ENCODE results near the gene SCAMP4.
A peak's percentile ranks its signal among the peaks of the same experiment; 100 is the strongest.

The SCAMP4 gene

DNA sequence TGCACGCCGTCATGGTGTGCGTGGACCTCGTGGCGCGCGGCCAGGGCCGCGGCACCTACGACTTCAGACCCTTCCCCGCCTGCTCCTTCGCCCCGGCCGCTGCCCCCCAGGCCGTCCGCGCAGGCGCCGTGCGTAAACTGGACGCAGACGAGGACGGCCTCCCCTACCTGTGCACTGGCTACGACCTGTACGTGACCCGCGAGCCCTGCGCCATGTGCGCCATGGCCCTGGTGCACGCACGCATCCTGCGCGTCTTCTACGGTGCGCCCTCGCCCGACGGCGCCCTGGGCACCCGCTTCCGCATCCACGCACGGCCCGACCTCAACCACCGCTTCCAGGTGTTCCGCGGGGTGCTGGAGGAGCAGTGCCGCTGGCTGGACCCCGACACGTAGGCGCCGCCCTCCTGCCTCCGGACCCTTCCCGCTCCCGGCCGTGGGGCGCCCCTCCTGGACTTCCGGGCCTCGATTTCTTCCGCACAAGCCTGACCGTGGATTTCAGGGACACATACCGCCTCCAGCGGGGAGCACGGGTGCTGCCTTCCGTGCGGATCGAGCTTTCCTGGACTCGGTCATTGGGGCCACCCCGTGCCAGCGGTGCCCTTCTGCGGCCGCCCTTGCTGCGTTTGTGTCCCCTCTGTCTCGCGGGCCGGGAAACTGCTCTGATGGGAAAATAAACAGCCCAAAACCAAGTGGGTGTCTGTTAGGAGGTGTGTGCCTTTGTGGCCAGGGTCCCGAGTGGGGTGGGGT lies 7.7 kb downstream of the SCAMP4 start:
- DNase-seq (ENCODE audit: low spot score): no peak

- no peak for DNase-seq (ENCODE audit: low spot score)
These were observed 8.8 kb downstream of the SCAMP4 start for GRCh38 chr19:1913781-1914577.

GRCh38 chr19:1914826-1915341 lies 9.7 kb downstream of the SCAMP4 start:
- DNase-seq (ENCODE audit: low spot score): no peak

DNA sequence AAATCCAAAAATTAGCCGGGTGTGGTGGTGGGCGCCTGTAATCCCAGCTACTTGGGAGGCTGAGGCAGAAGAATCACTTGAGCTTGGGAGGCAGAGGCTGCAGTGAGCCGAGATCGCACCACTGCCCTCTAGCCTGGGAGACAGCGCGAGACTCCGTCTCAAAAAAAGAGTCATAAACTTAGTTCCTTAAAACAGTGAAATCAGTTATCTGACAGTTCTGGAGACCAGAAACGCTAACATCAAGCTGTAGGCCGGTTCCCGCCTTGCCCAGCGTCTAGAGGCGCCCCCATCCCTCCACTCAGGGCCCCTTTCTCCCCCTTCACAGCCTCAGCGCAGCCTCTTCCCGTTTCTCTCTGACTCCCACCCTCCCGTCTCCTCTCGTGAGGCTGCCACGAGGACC lies 11.9 kb downstream of the SCAMP4 start:
- no peak for DNase-seq (ENCODE audit: low spot score)

DNA sequence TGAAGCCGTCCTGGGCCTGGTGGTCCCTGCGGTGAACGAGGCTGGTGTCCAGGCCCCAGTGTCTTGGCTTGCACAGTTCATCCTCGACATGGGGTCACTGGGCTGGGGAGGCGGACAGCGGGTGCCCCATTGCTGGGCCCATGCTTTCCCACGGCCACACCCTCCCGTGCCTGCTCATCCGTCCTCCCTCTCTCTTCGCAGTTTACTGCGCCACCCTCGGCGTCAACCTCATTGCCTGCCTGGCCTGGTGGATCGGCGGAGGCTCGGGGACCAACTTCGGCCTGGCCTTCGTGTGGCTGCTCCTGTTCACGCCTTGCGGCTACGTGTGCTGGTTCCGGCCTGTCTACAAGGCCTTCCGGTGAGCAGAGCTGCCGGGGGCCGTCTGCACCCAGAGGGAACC lies 12.7 kb downstream of the SCAMP4 start:
- no peak for DNase-seq (ENCODE audit: low spot score)

- no peak for DNase-seq (ENCODE audit: low spot score)
These were observed 13.8 kb downstream of the SCAMP4 start for GRCh38 chr19:1918975-1919374.

GRCh38 chr19:1920644-1921043 lies 15.4 kb downstream of the SCAMP4 start:
- DNase-seq (ENCODE audit: low spot score): no peak

GRCh38 chr19:1921326-1921725 lies 16.1 kb downstream of the SCAMP4 start:
- no peak for DNase-seq (ENCODE audit: low spot score)

DNA sequence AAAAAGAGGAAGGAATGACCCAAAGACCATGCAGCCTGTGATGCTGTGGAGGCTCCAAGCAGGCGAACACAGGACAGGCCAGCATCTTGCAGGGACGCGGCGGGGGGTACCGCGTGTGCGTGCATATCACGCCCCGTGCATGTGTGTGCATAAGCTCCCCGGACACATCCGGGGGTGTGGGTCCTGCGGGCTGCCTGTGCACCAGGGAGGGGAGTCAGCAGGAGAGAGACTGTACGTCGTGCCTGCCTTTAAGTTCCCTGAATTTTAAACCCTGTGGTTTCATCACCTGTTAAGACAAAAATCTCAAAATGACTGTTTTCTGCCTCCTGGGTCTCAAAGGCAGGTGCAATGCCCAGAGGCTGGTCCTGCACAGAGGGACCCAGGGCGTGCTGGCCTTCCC lies 16.6 kb downstream of the SCAMP4 start:
- DNase-seq (ENCODE audit: low spot score): no peak

GRCh38 chr19:1922803-1923202 lies 17.6 kb downstream of the SCAMP4 start:
- no peak for DNase-seq (ENCODE audit: low spot score)

DNA sequence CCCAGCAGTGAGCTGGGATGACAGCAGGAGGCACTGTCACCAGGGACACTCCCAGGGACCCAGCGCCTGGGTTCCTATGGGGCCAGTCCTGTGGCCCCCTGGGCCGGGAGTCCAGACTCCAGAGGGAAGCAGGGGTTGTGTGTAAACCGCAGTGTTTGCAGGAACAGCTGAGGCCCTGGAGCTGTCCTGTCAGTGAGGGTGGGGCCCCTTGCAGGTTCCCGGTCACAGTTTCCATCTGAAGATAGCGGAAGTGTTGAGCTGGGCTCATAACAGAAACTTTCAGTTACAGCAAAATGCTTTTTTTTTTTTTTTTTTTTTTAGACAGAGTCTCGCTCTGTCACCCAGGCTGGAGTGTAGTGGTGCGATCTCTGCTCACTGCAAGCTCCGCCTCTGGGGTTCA lies 18.1 kb downstream of the SCAMP4 start:
- DNase-seq (ENCODE audit: low spot score): no peak

DNA sequence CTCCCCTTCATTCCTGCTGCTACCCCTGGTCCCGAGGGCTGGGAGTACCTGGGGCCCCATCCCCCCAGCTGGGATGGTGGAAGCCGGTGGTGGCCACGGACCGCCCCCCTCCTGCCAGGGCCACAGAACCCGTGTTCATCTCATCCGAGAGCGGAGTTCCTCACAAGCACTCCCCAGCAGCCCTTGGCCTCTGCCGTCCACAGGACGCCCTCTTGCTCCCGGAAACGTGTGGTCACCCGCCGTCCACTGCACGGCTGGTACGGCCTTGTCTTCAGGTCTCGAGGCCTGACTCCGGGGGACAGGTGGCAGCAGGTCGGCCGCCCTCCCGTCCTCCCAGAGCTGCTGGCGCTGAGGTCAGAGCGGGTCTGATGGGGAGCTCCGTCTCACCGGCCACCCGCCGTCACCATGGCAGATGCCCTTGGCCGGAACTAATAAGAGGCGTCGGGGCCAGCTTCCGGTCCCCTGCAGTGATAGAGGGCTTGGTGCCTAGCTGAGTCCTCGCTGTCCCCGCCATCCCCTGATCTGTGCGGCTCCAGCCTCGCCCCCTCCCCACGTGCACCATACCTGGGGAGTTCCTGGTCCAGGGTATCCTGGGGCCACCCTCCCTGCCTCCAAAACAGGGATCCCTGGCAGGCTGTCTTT lies 19.2 kb downstream of the SCAMP4 start:
- DNase-seq (ENCODE audit: low spot score): no peak

DNA sequence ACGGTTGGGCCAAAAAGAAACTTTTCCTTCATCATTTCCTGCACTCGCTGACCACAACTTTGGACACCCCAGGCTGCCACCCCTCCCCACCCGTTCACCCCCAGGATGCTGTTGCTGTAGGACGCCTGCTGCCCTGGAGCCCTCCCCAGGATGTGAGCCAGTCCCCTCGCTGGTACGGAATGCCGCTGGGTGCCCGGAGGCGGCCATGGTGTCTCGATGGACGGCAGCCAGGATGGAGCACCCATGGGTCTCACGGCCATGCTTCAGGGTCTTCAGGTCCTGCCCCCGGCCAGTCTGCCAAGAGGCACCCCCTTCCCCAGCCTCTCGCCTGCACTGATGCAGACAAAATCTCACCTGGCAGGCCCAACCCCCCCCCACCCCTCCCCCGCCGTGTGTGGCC lies 20.3 kb downstream of the SCAMP4 start:
- no peak for DNase-seq (ENCODE audit: low spot score)

DNA sequence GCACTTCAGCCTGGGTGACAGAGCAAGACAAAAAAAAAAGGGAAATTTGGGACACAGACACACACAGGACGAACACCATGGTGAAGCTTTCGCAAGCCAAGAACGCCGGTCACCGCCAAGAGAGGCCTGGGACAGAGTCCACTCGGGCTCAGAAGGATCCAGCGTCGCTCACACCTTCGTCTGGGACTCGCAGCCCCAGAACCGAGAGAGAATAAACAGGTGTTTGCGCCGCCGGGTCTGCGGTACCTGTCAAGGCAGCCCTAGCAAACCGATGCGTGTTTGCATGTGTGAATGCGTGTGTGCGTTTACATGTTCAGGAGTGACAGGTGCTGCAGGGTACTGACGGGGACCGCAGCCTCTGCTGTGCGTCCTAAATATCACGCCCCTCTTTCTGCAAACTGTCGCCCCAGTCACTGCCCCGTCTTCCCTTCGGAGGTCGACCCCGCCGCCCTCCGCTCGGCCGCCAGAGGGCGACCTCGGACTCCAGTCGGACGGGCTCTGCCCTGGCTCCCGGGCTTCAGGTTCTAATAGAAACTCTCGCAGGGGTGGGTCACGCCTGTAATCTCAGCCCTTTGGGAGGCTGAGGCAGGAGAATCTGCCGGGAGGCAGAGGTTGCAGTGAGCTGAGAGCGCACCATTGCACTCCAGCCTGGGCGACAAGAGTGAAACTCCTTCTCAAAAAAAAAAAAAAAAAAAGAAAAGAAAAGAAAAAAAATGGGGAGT lies 24.0 kb downstream of the SCAMP4 start:
- peak; percentile 70 for DNase-seq (ENCODE audit: low spot score)

DNA sequence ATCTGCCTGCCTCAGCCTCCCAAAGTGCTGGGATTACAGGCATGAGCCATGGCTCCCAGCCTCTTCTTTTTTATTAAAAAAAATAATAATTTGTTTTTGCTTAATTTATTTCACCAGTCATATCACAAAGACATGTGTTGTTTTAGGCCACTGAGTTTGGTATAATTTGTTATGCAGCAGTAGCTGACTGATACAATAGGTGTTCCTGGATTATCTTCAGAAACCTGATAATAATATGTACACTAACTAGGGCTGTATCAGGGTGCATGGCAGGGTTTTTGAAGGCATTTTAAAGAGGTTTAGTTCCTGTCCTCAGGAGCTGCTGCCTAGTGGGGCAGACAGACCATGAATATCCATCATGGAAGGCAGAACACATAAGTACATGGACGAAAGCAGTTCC lies 26.2 kb downstream of the SCAMP4 start:
- no peak for DNase-seq (ENCODE audit: low spot score)

DNA sequence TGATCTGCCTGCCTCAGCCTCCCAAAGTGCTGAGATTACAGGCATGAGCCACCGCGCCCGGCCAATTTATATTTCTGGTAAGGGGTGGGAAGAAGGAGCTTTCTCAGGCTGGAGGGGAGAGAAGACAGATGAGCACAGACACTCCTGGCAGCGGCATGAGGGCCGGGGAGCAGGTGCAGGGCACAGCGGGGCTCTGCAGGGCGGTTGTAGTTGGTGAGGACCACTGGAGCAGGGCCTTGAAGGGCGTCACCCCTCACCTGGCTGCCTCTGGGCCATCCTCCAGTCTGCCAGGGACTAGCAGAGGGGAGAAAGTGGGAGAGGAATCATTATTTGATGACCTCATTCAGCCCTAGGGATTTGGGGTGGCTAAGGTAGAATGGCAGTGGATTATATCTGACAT lies 27.2 kb downstream of the SCAMP4 start:
- DNase-seq (ENCODE audit: low spot score): no peak

GRCh38 chr19:1933244-1933643 lies 28.0 kb downstream of the SCAMP4 start:
- DNase-seq (ENCODE audit: low spot score): no peak

DNA sequence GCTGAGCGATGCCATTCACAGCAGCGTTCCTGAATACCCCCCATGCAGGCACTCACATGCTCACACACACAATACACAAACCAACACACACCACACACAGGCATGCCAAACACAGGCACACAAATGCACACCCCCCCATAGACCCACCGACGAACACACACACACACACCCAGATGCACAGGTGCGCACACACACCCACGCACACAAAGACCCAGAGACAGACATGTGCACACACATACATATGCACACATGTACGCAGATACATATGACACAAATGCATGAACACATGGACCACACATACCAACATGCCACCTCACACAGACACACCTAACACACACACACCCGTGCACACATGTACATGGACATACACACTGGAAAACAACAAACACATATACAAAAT lies 28.7 kb downstream of the SCAMP4 start:
- DNase-seq (ENCODE audit: low spot score): no peak

DNA sequence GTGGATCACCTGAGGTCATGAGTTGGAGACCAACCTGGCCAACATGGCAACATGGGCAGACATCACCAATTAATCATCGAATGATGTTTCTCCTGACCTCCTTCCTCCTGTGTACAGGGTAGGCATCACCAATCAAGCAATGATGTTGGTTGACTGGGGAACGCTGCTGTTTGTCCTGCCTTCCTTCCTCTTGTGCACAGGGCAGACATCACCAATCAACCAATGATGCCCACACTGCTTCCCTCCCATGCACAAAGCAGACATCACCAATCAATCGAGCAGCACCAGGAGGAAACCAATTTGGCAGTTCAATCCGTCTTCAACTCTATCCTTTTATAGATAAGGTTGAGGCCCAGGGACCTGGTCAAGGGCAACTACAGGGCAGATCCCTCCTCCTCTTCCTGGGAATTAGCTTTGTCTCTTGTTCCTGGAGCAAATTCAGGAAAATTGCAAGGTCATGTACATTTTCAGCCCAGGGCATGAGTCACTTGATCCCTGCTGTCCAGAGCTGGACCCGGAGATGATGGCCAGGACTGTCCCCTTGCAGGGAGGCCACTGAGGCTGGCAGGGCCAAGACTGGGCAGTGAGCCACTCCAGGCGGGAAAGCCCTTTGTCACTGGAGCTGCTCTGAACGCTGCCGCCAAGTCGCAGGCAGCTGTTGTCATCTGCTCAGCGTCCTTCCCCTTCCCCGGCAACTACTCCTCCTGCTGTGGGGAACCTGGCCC lies 30.4 kb downstream of the SCAMP4 start:
- DNase-seq (ENCODE audit: low spot score): peak; percentile 56

GRCh38 chr19:1936430-1936829 lies 31.2 kb downstream of the SCAMP4 start:
- DNase-seq (ENCODE audit: low spot score): no peak
